WERI-Rb-1 (cell line): ENCODE measurements around the gene VAPA.
"Not testable (repeated sequence)": the region's sequence is repeated elsewhere in the genome, so short reads cannot be mapped to it uniquely, and the experiment has no call there.

Experiments used
- DNase-seq: peaks from one replicate; pipeline ENCODE4 v3.0.0-alpha.2; 2020
- H3K27ac ChIP-seq: fragments of 250-450 bp; sonication (Bioruptor Pico); 2 replicates; pipeline ENCODE4 v1.5.1; 2020; ENCODE audit warnings: mild to moderate bottlenecking, moderate library complexity
- H3K27me3 ChIP-seq: fragments of 250-450 bp; sonication (Bioruptor Pico); 2 replicates; pipeline ENCODE4 v1.5.1; 2021; ENCODE audit warnings: mild to moderate bottlenecking, low read depth, moderate library complexity; ENCODE audit not compliant: insufficient read depth, severe bottlenecking
- H3K36me3 ChIP-seq: fragments of 250-450 bp; sonication (Bioruptor Pico); 2 replicates; pipeline ENCODE4 v1.5.1; 2020; ENCODE audit warnings: mild to moderate bottlenecking, moderate library complexity
- H3K4me3 ChIP-seq: 2 replicates; pipeline ENCODE4 v1.5.1; 2011; ENCODE audit warnings: low read depth, mild to moderate bottlenecking, control low read depth, low read length
- H3K9me3 ChIP-seq: fragments of 250-450 bp; sonication (Bioruptor Pico); 2 replicates; pipeline ENCODE4 v1.5.1; 2021; ENCODE audit warnings: mild to moderate bottlenecking, moderate library complexity; ENCODE audit not compliant: severe bottlenecking
- TF ChIP-seq, protein P1 (sequence below): IDR thresholded peaks from 2 replicates; pipeline ENCODE4 v1.5.1; 2011; ENCODE audit warnings: low read depth, mild to moderate bottlenecking, control low read depth, inconsistent platforms, low read length

The VAPA gene

DNA sequence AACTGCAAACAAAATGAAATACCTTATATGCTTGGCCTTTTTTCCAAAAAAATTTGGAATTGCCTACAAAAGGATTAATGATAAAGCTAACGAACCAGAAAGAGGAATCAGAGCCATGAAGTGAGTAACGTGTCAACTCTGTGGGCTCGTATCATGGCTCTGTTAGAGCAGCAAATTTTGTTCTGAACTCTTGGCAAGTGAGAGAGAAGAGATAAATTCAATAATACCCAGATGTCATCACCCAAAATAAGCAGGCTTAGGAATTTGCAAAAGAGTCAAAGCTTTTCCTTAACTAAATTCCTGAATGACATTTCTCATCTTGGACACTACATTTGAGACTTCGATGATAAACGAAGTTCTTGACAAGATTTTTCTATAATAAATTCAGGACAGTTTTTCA is 23.6 kb upstream of the VAPA start:
- Histone ChIP-seq H3K36me3 (no peaks in the 10 kb centered on the region), H3K27ac (no peak overlapping the region), H3K27me3 (no peaks in the 10 kb centered on the region), H3K9me3 (no peaks in the 10 kb centered on the region), H3K4me3 (no peak overlapping the region)
- no peak for DNase-seq
- TF ChIP-seq, protein P1, sequence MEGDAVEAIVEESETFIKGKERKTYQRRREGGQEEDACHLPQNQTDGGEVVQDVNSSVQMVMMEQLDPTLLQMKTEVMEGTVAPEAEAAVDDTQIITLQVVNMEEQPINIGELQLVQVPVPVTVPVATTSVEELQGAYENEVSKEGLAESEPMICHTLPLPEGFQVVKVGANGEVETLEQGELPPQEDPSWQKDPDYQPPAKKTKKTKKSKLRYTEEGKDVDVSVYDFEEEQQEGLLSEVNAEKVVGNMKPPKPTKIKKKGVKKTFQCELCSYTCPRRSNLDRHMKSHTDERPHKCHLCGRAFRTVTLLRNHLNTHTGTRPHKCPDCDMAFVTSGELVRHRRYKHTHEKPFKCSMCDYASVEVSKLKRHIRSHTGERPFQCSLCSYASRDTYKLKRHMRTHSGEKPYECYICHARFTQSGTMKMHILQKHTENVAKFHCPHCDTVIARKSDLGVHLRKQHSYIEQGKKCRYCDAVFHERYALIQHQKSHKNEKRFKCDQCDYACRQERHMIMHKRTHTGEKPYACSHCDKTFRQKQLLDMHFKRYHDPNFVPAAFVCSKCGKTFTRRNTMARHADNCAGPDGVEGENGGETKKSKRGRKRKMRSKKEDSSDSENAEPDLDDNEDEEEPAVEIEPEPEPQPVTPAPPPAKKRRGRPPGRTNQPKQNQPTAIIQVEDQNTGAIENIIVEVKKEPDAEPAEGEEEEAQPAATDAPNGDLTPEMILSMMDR, result no peak

- H3K9me3 ChIP-seq, result no peaks in the 10 kb centered on the region
- no peak overlapping the region for H3K27ac ChIP-seq
- no peaks in the 10 kb centered on the region for H3K36me3 ChIP-seq
- TF ChIP-seq, protein P1, result no peak
- H3K4me3 ChIP-seq, result no peak overlapping the region
- no peaks in the 10 kb centered on the region for H3K27me3 ChIP-seq
- DNase-seq, result no peak
Observed at GRCh38 chr18:9890957-9891356, 22.9 kb upstream of the VAPA start.

GRCh38 chr18:9891515-9891914 is 22.3 kb upstream of the VAPA start:
- not testable (repeated sequence) for H3K27ac ChIP-seq, H3K9me3 ChIP-seq, H3K36me3 ChIP-seq, H3K4me3 ChIP-seq, H3K27me3 ChIP-seq, DNase-seq

- no peaks in the 10 kb centered on the region for H3K27me3 ChIP-seq
- H3K27ac ChIP-seq, result no peak overlapping the region
- no peaks in the 10 kb centered on the region for H3K36me3 ChIP-seq
- TF ChIP-seq, protein P1, result no peak
- no peaks in the 10 kb centered on the region for H3K9me3 ChIP-seq
- no peak for DNase-seq
- no peak overlapping the region for H3K4me3 ChIP-seq
Observed at GRCh38 chr18:9894454-9895068, 19.3 kb upstream of the VAPA start.

DNA sequence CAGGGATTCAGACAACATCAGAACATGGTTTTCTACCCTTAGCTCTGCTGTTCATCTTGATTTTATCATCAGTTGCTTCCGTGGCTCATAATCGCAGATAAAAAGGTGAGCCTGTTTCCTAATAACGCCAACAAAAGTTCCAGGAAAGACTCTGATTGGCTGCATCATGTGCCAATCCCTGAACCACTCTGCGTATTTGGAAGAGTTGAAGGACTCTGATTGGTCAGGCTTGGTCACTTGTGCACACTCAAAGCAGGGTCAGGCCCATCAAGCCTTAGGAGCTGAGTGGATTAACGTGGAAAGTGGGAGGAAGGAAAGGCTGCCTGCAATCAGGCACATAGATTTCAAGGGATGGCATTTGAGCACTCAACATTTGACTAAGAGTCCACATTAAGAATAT is 16.7 kb upstream of the VAPA start:
- Histone ChIP-seq H3K27me3 (no peaks in the 10 kb centered on the region), H3K9me3 (no peaks in the 10 kb centered on the region), H3K36me3 (no peaks in the 10 kb centered on the region), H3K27ac (no peak overlapping the region), H3K4me3 (no peak overlapping the region)
- TF ChIP-seq, protein P1, result no peak
- no peak for DNase-seq

- H3K4me3 ChIP-seq, H3K27ac ChIP-seq, H3K9me3 ChIP-seq, H3K27me3 ChIP-seq, DNase-seq, H3K36me3 ChIP-seq: not testable (repeated sequence)
Observed at GRCh38 chr18:9897787-9898291, 16.0 kb upstream of the VAPA start.
